DOHH2 (cell line): Measurements from ENCODE around the gene LYPD4.

Source experiments
- CTCF ChIP-seq: fragments of 200-600 bp; sonication (generic); IDR thresholded peaks from one replicate; pipeline ENCODE4 v1.5.1; 2014; ENCODE audit warnings: antibody characterized with exemption, mild to moderate bottlenecking, low read depth, low read length; ENCODE audit not compliant: poor library complexity, severe bottlenecking
- EZH2phosphoT487 ChIP-seq: fragments of 200-600 bp; sonication (generic); IDR thresholded peaks from 2 replicates; pipeline ENCODE4 v1.6.1; 2017; ENCODE audit warnings: borderline replicate concordance, mild to moderate bottlenecking, antibody characterized with exemption, low read length, moderate library complexity, mixed read lengths

DNA sequence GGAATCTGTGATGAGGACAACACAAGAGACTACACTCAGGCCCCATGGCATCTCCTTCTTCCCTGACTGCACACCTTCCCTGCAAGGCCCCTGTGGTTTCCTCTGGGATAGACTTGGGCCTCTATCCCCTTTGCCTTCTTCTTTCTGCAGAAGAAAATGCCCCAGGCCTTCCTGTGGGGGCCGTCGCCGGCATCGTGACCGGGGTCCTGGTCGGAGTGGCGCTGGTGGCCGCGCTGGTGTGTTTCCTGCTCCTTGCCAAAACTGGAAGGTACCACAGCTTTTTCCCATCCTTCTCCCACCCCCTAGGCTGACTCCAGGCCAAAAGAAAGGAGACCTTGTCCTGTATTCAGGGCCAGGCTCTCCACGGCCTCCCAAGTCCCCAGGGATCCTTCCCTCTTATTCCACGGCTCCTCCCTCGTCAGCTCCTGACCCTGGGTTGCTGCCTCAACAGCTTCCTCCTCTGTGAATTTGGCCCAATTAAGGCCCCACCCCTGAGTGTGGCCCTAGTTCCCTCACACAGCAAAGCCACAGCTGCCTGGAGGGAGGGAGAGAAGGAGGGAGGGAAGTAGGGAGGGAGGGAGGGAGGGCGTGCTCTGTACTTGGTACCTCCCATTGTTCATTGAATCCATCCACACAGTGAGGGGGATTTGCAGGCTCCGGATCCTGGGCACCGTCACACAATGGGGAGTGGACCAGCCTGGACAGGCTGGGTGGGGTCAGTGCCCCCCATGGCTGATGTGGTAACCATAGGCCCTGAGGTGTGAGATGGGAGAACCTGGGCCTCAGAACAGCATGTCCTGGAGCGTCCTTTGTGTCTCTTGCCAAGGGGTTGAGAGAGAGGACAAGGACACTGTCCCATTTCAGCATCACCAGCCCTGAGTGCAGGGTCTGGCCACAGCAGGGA is 35.6 kb downstream of the LYPD4 start:
- TF ChIP-seq CTCF, result no peak
- TF ChIP-seq EZH2phosphoT487, result no peak
